Measurements from ENCODE around the gene RFX4.

The RFX4 gene

GRCh38 chr12:106586803-106587684, 4.2 kb downstream of the RFX4 start:
- no peak overlapping the region for H3K9ac ChIP-seq
- TF ChIP-seq CTCF (conservative IDR thresholded peaks at IDR 0.05; ENCODE audit: low read depth, low read length) = no peak
- H4K20me1 ChIP-seq (ENCODE audit: insufficient read depth) = no peaks in the 10 kb centered on the region
- H3K27me3 ChIP-seq (ENCODE audit: insufficient read depth, low read depth) = no peaks in the 10 kb centered on the region
- no peaks in the 10 kb centered on the region for H3K79me2 ChIP-seq (ENCODE audit: insufficient read depth, low read depth)
- H3K4me1 ChIP-seq (ENCODE audit: low read depth, poor library complexity, severe bottlenecking) = no peaks in the 10 kb centered on the region
- H3K4me2 ChIP-seq = no peak overlapping the region
- no peak overlapping the region for H3K27ac ChIP-seq
- no peak overlapping the region for H2AFZ ChIP-seq (ENCODE audit: low read depth)
- no peaks in the 10 kb centered on the region for H3K36me3 ChIP-seq (ENCODE audit: insufficient read depth)
- H3K4me3 ChIP-seq (IDR thresholded peaks at IDR 0.05; ENCODE audit: insufficient read depth, low read depth, low read length) = no peak overlapping the region

GRCh38 chr12:106588771-106589170, 6.0 kb downstream of the RFX4 start:
- Histone ChIP-seq H3K4me1 (ENCODE audit: low read depth, poor library complexity, severe bottlenecking) (no peaks in the 10 kb centered on the region), H3K27me3 (ENCODE audit: insufficient read depth, low read depth) (no peaks in the 10 kb centered on the region), H3K36me3 (ENCODE audit: insufficient read depth) (no peaks in the 10 kb centered on the region), H3K79me2 (ENCODE audit: insufficient read depth, low read depth) (no peaks in the 10 kb centered on the region), H3K4me3 (IDR thresholded peaks at IDR 0.05; ENCODE audit: insufficient read depth, low read depth, low read length) (no peak overlapping the region), H3K4me2 (no peak overlapping the region), H4K20me1 (ENCODE audit: insufficient read depth) (no peaks in the 10 kb centered on the region), H2AFZ (ENCODE audit: low read depth) (no peak overlapping the region), H3K9ac (no peak overlapping the region), H3K27ac (no peak overlapping the region)
- no peak for TF ChIP-seq CTCF (conservative IDR thresholded peaks at IDR 0.05; ENCODE audit: low read depth, low read length)

DNA sequence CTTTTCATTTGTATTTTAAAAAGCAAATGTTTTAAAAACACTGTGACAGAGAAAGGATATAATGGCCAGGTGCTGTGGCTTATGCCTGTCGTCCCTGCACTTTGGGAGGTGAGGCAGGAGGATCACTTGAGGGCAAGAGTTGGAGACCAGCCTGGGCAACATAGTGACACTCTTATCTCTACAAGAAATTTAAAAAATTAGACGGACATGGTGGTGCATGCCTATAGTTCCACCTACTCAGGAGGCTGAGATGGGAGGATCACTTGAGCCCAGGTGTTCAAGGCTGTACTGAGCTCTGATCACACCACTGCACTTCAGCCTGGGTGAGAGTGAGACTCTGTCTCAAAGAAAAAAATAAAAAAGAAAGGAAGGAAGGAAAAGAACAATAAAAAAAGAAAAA, 7.8 kb downstream of the RFX4 start:
- Histone ChIP-seq H2AFZ (ENCODE audit: low read depth) (no peak overlapping the region), H3K27ac (no peak overlapping the region), H3K9ac (no peak overlapping the region), H4K20me1 (ENCODE audit: insufficient read depth) (no peaks in the 10 kb centered on the region), H3K27me3 (ENCODE audit: insufficient read depth, low read depth) (no peaks in the 10 kb centered on the region), H3K4me2 (no peak overlapping the region), H3K4me1 (ENCODE audit: low read depth, poor library complexity, severe bottlenecking) (no peaks in the 10 kb centered on the region), H3K36me3 (ENCODE audit: insufficient read depth) (no peaks in the 10 kb centered on the region), H3K79me2 (ENCODE audit: insufficient read depth, low read depth) (no peaks in the 10 kb centered on the region), H3K4me3 (IDR thresholded peaks at IDR 0.05; ENCODE audit: insufficient read depth, low read depth, low read length) (no peak overlapping the region)
- TF ChIP-seq CTCF (conservative IDR thresholded peaks at IDR 0.05; ENCODE audit: low read depth, low read length) = no peak

DNA sequence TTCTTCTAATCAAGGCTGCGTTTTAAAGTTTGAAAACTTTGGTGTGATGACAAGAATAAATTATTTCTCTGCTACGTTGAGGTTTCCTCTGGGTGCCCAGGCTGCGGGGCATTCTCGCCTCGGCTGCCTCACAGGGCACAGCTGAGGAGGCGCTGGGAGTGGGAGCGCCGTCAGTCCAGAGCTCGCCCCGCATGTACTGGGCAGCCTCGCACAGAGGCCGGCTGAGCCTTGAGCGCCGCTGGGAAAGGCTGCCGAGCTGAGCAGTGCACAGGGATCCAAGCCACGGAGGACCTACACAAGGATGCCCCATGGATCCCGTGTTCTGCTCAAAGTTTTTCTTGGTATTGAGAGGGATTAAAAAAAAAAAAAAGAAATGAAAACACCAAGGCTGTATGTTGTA, 11.6 kb downstream of the RFX4 start:
- no peak overlapping the region for H3K9ac ChIP-seq
- H3K27ac ChIP-seq = no peak overlapping the region
- H2AFZ ChIP-seq (ENCODE audit: low read depth) = no peak overlapping the region
- H3K4me2 ChIP-seq = no peak overlapping the region
- no peaks in the 10 kb centered on the region for H3K27me3 ChIP-seq (ENCODE audit: insufficient read depth, low read depth)
- H3K4me1 ChIP-seq (ENCODE audit: low read depth, poor library complexity, severe bottlenecking) = no peaks in the 10 kb centered on the region
- H3K4me3 ChIP-seq (IDR thresholded peaks at IDR 0.05; ENCODE audit: insufficient read depth, low read depth, low read length) = no peak overlapping the region
- H4K20me1 ChIP-seq (ENCODE audit: insufficient read depth) = no peaks in the 10 kb centered on the region
- no peaks in the 10 kb centered on the region for H3K79me2 ChIP-seq (ENCODE audit: insufficient read depth, low read depth)
- no peak for TF ChIP-seq CTCF (conservative IDR thresholded peaks at IDR 0.05; ENCODE audit: low read depth, low read length)
- no peaks in the 10 kb centered on the region for H3K36me3 ChIP-seq (ENCODE audit: insufficient read depth)

Data from KMS-11 (cell line).